Lower lobe of right lung (tissue), 2 donors: ENCODE measurements around the gene USP5. TPM values are rescaled to one million over a fixed set of nuclear protein-coding genes. Genes with fewer than 3 reads are reported as not detected.

Experiments
- ATAC-seq, 2 donors: fragments of 200-7000 bp; cut with Tn5 transposase; one replicate each; pipeline ENCODE4 v1.9.1; 2020 to 2022; ENCODE audit warnings: mild to moderate bottlenecking in 2 of 2, moderate library complexity in 2 of 2
- DNase-seq: peaks from one replicate; pipeline ENCODE4 v3.0.0-alpha.2; 2020
- H3K27ac ChIP-seq: fragments of 200-600 bp; one replicate; pipeline ENCODE4 v1.8.0; 2022
- H3K27me3 ChIP-seq: fragments of 200-600 bp; one replicate; pipeline ENCODE4 v1.8.0; 2022; ENCODE audit warnings: low read depth
- H3K36me3 ChIP-seq: fragments of 200-600 bp; one replicate; pipeline ENCODE4 v1.8.0; 2022; ENCODE audit warnings: mild to moderate bottlenecking
- H3K4me1 ChIP-seq: fragments of 200-600 bp; one replicate; pipeline ENCODE4 v1.8.0; 2022
- H3K4me3 ChIP-seq: fragments of 200-600 bp; one replicate; pipeline ENCODE4 v1.8.0; 2022; ENCODE audit warnings: mild to moderate bottlenecking
- H3K9me3 ChIP-seq: fragments of 200-600 bp; one replicate; pipeline ENCODE4 v1.8.0; 2022
- intact Hi-C: fragments of 100-400 bp; cut with DNase I; formaldehyde crosslinking; loops from one replicate; pipeline ENCODE4 v1.11.0; 2022
- total RNA-seq: library from RNA; stranded (reverse); fragmentation: NEBNext Ultra II Directional; extraction: Animal tissue kit (Norgen Biotek cat#: 25700); gene quantifications from one replicate; pipeline ENCODE4 v1.2.1, GENCODE V29; 2021
- TF ChIP-seq, protein P1 (sequence below): fragments of 200-600 bp; IDR thresholded peaks from one replicate; pipeline ENCODE4 v1.8.0; 2022; ENCODE audit warnings: antibody characterized with exemption, mild to moderate bottlenecking
- donor health status: DM: no; HTN: yes; CAD: no; lungs with severe emphysema.

USP5 gene
- total RNA-seq, 1 donor from 2014 or later = 58.6 TPM

DNA sequence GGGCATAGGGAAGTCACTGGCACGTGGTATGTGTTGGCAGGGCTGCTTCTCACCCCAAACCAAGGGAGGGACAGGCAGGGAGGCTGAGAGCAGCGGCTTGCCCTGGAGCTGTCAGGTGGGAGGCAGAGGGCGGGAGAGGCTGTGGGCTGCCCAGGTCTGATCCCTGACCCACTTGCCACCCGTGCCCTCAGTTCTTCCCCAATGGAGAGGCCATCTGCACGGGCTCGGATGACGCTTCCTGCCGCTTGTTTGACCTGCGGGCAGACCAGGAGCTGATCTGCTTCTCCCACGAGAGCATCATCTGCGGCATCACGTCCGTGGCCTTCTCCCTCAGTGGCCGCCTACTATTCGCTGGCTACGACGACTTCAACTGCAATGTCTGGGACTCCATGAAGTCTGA, 6.6 kb upstream of the USP5 start:
- Histone ChIP-seq H3K36me3 (peaks cover 9% of the 10 kb centered on the region), H3K4me3 (no peak overlapping the region), H3K27me3 (no peaks in the 10 kb centered on the region), H3K4me1 (no peaks in the 10 kb centered on the region), H3K9me3 (no peaks in the 10 kb centered on the region), H3K27ac (no peak overlapping the region)
- ATAC-seq = no peak
- intact Hi-C loops = no loop called here
- TF ChIP-seq, protein P1, sequence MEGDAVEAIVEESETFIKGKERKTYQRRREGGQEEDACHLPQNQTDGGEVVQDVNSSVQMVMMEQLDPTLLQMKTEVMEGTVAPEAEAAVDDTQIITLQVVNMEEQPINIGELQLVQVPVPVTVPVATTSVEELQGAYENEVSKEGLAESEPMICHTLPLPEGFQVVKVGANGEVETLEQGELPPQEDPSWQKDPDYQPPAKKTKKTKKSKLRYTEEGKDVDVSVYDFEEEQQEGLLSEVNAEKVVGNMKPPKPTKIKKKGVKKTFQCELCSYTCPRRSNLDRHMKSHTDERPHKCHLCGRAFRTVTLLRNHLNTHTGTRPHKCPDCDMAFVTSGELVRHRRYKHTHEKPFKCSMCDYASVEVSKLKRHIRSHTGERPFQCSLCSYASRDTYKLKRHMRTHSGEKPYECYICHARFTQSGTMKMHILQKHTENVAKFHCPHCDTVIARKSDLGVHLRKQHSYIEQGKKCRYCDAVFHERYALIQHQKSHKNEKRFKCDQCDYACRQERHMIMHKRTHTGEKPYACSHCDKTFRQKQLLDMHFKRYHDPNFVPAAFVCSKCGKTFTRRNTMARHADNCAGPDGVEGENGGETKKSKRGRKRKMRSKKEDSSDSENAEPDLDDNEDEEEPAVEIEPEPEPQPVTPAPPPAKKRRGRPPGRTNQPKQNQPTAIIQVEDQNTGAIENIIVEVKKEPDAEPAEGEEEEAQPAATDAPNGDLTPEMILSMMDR = no peak
- no peak for DNase-seq

GRCh38 chr12:6846316-6846869, 5.6 kb upstream of the USP5 start:
- no peak for DNase-seq
- TF ChIP-seq, protein P1 = no peak

DNA sequence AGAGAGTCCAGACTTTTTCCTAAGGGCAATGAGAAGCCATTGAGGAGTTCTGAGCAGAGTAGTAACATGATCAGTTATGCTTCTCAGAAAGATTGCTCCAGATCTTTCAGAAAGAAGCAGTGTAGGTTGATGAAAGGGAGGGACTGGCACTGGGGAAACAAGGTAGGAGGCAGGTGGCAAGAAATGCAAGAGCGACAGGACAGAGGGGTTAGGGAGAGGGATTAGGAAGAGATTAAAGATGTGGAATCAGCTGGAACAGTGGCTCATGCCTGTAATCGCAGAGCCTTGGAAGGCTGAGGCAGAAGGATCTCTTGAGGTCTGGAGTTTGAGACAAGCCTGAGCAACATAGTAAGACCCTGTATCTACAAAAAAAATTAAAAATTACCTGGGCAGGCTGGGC, 4.3 kb upstream of the USP5 start:
- intact Hi-C loops = no loop called here
- Histone ChIP-seq H3K4me3 (no peak overlapping the region), H3K27me3 (no peaks in the 10 kb centered on the region), H3K36me3 (peaks cover 9% of the 10 kb centered on the region), H3K4me1 (peaks cover 5% of the 10 kb centered on the region), H3K27ac (no peak overlapping the region), H3K9me3 (no peaks in the 10 kb centered on the region)
- ATAC-seq (no peak), DNase-seq (no peak)
- TF ChIP-seq, protein P1 = no peak

More at GRCh38 chr12:6846316-6846869, 5.6 kb upstream of the USP5 start:
- Histone ChIP-seq H3K36me3 (peaks cover 9% of the 10 kb centered on the region), H3K27ac (no peak overlapping the region), H3K27me3 (no peaks in the 10 kb centered on the region), H3K4me1 (peaks cover 5% of the 10 kb centered on the region), H3K9me3 (no peaks in the 10 kb centered on the region), H3K4me3 (no peak overlapping the region)
- no peak for ATAC-seq
- intact Hi-C loops = no loop called here

- no peak for ATAC-seq
- intact Hi-C loops = no loop called here
- H3K4me1 ChIP-seq = peaks cover 12% of the 10 kb centered on the region
These were observed 2.5 kb upstream of the USP5 start for GRCh38 chr12:6849427-6849826.

GRCh38 chr12:6849976-6850560, 1.9 kb upstream of the USP5 start:
- H3K4me1 ChIP-seq = peaks cover 12% of the 10 kb centered on the region
- DNase-seq = no peak
- intact Hi-C loops = no loop called here

More at GRCh38 chr12:6849427-6849826, 2.5 kb upstream of the USP5 start:
- Histone ChIP-seq H3K4me3 (no peak overlapping the region), H3K27ac (no peak overlapping the region), H3K27me3 (no peaks in the 10 kb centered on the region), H3K9me3 (no peaks in the 10 kb centered on the region), H3K36me3 (peaks cover 4% of the 10 kb centered on the region)
- TF ChIP-seq, protein P1 = no peak
- no peak for DNase-seq

More at GRCh38 chr12:6849976-6850560, 1.9 kb upstream of the USP5 start:
- no peaks in the 10 kb centered on the region for H3K9me3 ChIP-seq
- H3K36me3 ChIP-seq = peaks cover under 1% of the 10 kb centered on the region
- TF ChIP-seq, protein P1 = no peak
- no peaks in the 10 kb centered on the region for H3K27me3 ChIP-seq
- H3K4me3 ChIP-seq = no peak overlapping the region
- no peak overlapping the region for H3K27ac ChIP-seq
- ATAC-seq = no peak
